ENCODE data around the gene COL4A2. TPM values are rescaled to one million over a fixed set of nuclear protein-coding genes. Genes with fewer than 3 reads are reported as not detected.

COL4A2 gene
- total and polyA plus RNA-seq, 4 donors, result 8.0 to 45.2 (median 40.3) TPM

DNA sequence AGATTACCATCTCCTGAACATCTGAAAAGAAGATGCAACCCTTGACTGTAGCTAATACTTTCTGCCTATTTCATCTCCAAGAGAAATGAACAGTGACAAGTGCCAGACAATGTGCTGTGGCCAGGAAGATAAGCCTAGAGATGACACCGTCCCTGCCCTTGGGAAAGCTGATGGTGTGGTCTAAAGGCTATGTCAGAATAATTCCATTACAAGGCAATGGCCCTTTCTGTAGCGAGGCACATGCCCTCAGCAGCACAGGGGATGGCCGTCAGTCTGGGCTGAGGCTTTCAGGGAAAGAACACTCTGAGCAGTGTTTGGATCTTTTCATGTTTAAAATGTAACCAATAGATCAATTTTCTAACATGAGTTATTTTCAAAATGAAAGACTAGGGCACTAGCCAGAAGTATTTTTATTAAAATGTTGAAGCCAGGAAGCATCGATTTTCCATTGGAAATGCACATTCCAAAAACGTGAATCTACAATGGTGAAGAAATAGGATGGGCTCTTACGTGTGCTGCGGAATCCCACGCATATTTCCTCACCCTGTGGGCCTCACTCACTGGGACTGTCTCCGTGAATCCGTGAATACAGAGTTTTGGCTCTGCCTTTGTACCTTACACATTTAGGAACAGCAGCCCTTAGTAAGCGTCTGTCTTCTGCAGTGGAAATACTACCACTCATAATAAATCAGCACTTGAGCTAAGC lies 22.2 kb upstream of the COL4A2 start:
- Histone ChIP-seq H3K36me3 (ENCODE audit: control insufficient read depth in 4 of 4, insufficient read depth in 3 of 4, low read depth in 1 of 4, low read length in 3 of 4) (no peaks in the 10 kb centered on the region), H3K4me1 (ENCODE audit: control insufficient read depth in 4 of 4, insufficient read depth in 4 of 4, low read length in 3 of 4) (peaks cover 0 to 3% (median 0%) of the 10 kb centered on the region in 4 donors), H3K27me3 (ENCODE audit: control insufficient read depth in 4 of 4, insufficient read depth in 4 of 4, low read length in 3 of 4) (peaks cover 0 to 3% (median 0%) of the 10 kb centered on the region in 4 donors), H3K9me3 (ENCODE audit: control insufficient read depth in 4 of 4, low read length in 3 of 4) (no peaks in the 10 kb centered on the region), H3K27ac (ENCODE audit: low read depth in 1 of 2, low read length in 2 of 2) (no peak overlapping the region), H3K4me3 (ENCODE audit: low read depth in 1 of 3, low read length in 3 of 3) (no peak overlapping the region), H3K9ac (ENCODE audit: low read depth in 1 of 2, low read length in 2 of 2) (no peak overlapping the region)
- no peak for DNase-seq (ENCODE audit: low spot score)
- 80% methylated on average over 11 of the region's 11 CpGs for whole genome bisulfite sequencing
- no peak for TF ChIP-seq JUND (IDR thresholded peaks at IDR 0.05)
- TF ChIP-seq, protein P1, sequence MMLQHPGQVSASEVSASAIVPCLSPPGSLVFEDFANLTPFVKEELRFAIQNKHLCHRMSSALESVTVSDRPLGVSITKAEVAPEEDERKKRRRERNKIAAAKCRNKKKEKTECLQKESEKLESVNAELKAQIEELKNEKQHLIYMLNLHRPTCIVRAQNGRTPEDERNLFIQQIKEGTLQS (IDR thresholded peaks at IDR 0.05), result no peak
- TF ChIP-seq SP1 (IDR thresholded peaks at IDR 0.05), result no peak
- TF ChIP-seq, protein P2, sequence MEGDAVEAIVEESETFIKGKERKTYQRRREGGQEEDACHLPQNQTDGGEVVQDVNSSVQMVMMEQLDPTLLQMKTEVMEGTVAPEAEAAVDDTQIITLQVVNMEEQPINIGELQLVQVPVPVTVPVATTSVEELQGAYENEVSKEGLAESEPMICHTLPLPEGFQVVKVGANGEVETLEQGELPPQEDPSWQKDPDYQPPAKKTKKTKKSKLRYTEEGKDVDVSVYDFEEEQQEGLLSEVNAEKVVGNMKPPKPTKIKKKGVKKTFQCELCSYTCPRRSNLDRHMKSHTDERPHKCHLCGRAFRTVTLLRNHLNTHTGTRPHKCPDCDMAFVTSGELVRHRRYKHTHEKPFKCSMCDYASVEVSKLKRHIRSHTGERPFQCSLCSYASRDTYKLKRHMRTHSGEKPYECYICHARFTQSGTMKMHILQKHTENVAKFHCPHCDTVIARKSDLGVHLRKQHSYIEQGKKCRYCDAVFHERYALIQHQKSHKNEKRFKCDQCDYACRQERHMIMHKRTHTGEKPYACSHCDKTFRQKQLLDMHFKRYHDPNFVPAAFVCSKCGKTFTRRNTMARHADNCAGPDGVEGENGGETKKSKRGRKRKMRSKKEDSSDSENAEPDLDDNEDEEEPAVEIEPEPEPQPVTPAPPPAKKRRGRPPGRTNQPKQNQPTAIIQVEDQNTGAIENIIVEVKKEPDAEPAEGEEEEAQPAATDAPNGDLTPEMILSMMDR (IDR thresholded peaks at IDR 0.05; ENCODE audit: low read depth, low read length, missing input control), result no peak
- TF ChIP-seq, protein P3, sequence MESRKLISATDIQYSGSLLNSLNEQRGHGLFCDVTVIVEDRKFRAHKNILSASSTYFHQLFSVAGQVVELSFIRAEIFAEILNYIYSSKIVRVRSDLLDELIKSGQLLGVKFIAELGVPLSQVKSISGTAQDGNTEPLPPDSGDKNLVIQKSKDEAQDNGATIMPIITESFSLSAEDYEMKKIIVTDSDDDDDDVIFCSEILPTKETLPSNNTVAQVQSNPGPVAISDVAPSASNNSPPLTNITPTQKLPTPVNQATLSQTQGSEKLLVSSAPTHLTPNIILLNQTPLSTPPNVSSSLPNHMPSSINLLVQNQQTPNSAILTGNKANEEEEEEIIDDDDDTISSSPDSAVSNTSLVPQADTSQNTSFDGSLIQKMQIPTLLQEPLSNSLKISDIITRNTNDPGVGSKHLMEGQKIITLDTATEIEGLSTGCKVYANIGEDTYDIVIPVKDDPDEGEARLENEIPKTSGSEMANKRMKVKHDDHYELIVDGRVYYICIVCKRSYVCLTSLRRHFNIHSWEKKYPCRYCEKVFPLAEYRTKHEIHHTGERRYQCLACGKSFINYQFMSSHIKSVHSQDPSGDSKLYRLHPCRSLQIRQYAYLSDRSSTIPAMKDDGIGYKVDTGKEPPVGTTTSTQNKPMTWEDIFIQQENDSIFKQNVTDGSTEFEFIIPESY (IDR thresholded peaks at IDR 0.05), result no peak
- no peak for TF ChIP-seq EGR1 (IDR thresholded peaks at IDR 0.05; ENCODE audit: low read depth in 2 of 2)
- TF ChIP-seq RXRA (IDR thresholded peaks at IDR 0.05), result no peak
- no peak for TF ChIP-seq TAF1 (conservative IDR thresholded peaks at IDR 0.05)
- TF ChIP-seq YY1 (IDR thresholded peaks at IDR 0.05), result no peak
- TF ChIP-seq HNF4G (IDR thresholded peaks at IDR 0.05), result no peak
- no peak for TF ChIP-seq FOXA2 (IDR thresholded peaks at IDR 0.05)
- TF ChIP-seq FOXA1 (IDR thresholded peaks at IDR 0.05), result no peak
- TF ChIP-seq NR2F2 (IDR thresholded peaks at IDR 0.05), result no peak
- no peak for TF ChIP-seq HNF4A (conservative IDR thresholded peaks at IDR 0.05)
- no peak for TF ChIP-seq RAD21 (IDR thresholded peaks at IDR 0.05)
- TF ChIP-seq, protein P4, sequence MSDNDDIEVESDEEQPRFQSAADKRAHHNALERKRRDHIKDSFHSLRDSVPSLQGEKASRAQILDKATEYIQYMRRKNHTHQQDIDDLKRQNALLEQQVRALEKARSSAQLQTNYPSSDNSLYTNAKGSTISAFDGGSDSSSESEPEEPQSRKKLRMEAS (IDR thresholded peaks at IDR 0.05), result no peak

GRCh38 chr13:110285991-110286832 lies 20.9 kb upstream of the COL4A2 start:
- no peak for TF ChIP-seq GABPA (IDR thresholded peaks at IDR 0.05 in 1 of 2, conservative IDR thresholded peaks at IDR 0.05 in 1 of 2)
- no peak for TF ChIP-seq FOXA1 (IDR thresholded peaks at IDR 0.05)
- TF ChIP-seq NR2F2 (IDR thresholded peaks at IDR 0.05), result no peak
- TF ChIP-seq SP1 (IDR thresholded peaks at IDR 0.05), result no peak
- no peak for TF ChIP-seq HNF4A (conservative IDR thresholded peaks at IDR 0.05)
- TF ChIP-seq FOXA2 (IDR thresholded peaks at IDR 0.05), result no peak
- TF ChIP-seq YY1 (IDR thresholded peaks at IDR 0.05), result no peak
- TF ChIP-seq HNF4G (IDR thresholded peaks at IDR 0.05), result no peak
- Histone ChIP-seq H3K9me3 (ENCODE audit: control insufficient read depth in 4 of 4, low read length in 3 of 4) (no peaks in the 10 kb centered on the region), H3K36me3 (ENCODE audit: control insufficient read depth in 4 of 4, insufficient read depth in 3 of 4, low read depth in 1 of 4, low read length in 3 of 4) (no peaks in the 10 kb centered on the region), H3K9ac (ENCODE audit: low read depth in 1 of 2, low read length in 2 of 2) (no peak overlapping the region), H3K4me1 (ENCODE audit: control insufficient read depth in 4 of 4, insufficient read depth in 4 of 4, low read length in 3 of 4) (peaks cover 0 to 3% (median 0%) of the 10 kb centered on the region in 4 donors), H3K27me3 (ENCODE audit: control insufficient read depth in 4 of 4, insufficient read depth in 4 of 4, low read length in 3 of 4) (peaks cover 0 to 2% (median 0%) of the 10 kb centered on the region in 4 donors), H3K4me3 (ENCODE audit: low read depth in 1 of 3, low read length in 3 of 3) (no peak overlapping the region), H3K27ac (ENCODE audit: low read depth in 1 of 2, low read length in 2 of 2) (no peak overlapping the region)
- DNase-seq (ENCODE audit: low spot score), result no peak
- 83% methylated on average over 14 of the region's 14 CpGs for WGBS

All from liver (tissue), 9 donors.